WI38 (cell line): ENCODE data around the gene LRRC28.
"Not testable (repeated sequence)": the region's sequence is repeated elsewhere in the genome, so short reads cannot be mapped to it uniquely, and the experiment has no call there.

Source experiments
- H3K4me3 ChIP-seq: 2 replicates; pipeline ENCODE4 v1.5.1; 2011; ENCODE audit warnings: low read depth, mild to moderate bottlenecking, control low read depth, low read length
- CTCF ChIP-seq: IDR thresholded peaks from 2 replicates; pipeline ENCODE4 v1.5.1; 2012; ENCODE audit warnings: low read depth, mild to moderate bottlenecking, control low read depth, low read length

The LRRC28 gene

DNA sequence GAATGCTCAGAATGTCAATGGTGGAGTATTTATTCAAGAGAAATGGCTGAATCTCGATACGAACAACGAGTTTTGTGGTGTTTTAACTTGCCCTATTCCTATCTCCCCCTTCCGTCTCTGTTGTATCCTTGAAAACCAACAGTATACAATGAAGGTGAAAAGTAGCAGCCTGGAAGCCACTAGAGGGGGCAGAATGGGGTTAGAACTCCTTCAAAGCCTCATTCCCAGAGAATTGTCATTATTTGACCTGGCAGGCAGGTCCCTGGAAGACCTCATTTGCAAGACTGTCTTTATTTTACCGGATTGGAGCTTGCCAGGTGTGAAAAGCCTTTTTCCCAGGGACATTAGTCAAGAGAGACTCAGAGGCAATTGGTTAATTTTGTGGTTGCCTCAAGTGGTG is 139.4 kb downstream of the LRRC28 start:
- H3K4me3 ChIP-seq = no peak overlapping the region
- TF ChIP-seq CTCF = no peak

DNA sequence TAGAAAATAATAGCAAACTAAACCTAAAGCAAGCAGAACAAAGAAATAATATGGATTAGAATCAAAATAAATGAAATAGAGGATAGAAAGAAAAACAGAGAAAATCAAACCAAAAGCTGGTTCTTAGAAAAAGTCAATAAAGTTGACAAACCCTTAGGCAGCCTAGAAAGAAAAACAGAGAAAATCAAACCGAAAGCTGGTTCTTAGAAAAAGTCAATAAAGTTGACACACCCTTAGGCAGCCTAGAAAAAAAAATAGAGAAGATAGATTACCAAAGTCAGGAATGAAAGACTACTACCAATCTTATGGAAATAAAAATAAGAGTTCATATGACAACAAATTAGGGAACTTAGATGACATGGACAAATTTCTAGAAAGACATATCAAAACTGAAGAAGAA is 142.4 kb downstream of the LRRC28 start:
- H3K4me3 ChIP-seq = no peak overlapping the region
- TF ChIP-seq CTCF = no peak

DNA sequence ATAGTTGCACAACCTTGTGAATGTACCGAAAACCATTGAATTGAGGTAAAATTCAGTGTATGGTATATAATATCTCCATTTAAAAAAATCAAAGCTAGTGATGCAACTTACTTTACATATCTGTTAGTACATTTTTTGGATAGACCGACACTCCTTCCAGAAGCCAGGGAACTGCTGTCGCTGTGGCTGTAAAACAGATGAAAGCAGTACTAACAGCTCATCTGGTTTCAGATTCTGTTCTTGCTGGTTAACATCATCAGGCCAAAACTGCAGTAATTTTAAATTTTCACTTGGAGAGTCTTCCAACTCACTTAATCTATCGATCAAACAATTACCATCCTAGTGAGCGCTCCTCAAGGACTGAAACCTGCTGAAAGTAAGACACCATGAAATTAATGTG is 145.1 kb downstream of the LRRC28 start:
- TF ChIP-seq CTCF = no peak
- H3K4me3 ChIP-seq = no peak overlapping the region

DNA sequence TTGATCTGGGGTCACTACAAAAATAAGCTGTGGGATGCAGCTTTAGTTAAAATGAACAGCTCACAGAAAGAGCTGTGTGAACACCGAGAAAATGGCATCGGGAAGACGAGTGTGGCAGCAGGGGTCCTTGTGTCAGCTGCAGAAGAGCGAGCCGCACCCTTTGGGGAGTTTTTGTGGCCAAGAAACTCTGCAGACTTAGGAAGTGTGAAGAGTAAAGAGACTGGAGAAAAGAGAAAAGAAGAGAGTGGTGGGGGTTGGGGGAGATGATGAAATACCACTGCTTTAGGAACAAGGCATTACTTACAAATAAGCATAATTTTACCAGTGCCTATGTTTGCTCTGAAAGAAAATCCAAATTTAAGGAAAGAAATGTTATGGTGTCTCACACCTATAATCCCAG is 147.8 kb downstream of the LRRC28 start:
- no peak for TF ChIP-seq CTCF
- H3K4me3 ChIP-seq = no peak overlapping the region

- H3K4me3 ChIP-seq = no peak overlapping the region
- TF ChIP-seq CTCF = no peak
Measured at GRCh38 chr15:99399618-99400017, 148.3 kb downstream of the LRRC28 start.

GRCh38 chr15:99401216-99401615 is 149.9 kb downstream of the LRRC28 start:
- H3K4me3 ChIP-seq = not testable (repeated sequence)

DNA sequence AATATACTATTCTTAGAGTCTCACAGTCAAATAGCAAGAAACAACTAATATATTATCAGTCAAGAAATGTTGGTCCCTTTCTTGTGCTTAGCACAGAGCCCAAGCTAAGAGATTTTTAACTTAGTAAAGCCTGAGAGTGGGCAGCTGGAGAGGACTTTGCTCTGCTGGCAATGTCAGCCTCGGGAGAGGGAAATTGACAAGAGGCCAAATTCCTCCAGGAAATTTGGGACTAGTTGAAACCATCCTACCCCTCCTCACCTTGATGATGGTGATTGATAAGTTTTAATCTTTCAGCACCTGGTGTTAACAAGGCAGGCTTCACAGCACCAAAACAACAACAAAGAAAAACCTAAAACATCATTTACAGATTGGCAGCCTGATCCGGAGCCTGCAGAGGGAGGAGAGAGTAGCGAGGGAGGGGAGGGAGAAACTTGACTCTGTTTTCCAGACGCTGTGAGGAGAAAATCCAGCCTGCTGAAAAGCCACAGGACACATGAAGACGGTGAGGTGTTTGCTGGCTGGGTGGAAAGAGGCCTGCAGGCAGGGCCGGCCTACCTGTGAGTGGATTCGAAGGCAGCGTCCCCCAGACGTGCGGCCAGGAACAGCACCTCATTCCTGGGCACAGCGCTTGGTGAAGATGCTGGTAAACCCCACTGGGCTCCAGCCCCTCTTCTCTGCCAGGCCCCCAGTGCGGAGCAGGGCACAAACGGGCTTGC is 150.9 kb downstream of the LRRC28 start:
- H3K4me3 ChIP-seq = no peak overlapping the region
- no peak for TF ChIP-seq CTCF

DNA sequence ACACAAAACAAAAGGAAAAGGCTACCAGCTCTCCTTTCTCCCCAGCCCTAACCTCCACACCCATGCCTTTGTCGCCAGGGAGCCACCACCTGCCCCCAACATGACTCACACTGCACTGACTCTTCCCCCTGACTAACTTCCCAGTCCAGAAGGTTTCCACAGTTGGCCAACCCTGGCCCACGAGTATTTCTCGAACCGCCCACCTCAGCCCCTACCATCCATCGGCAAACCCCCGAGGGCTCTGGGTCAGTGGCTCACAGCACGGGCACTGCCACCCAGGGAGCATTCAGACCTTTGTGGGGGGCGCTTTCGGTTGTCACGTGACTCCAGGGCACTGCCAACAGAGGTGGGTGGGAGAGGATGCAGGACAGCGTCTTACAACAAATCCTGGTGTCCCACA is 152.3 kb downstream of the LRRC28 start:
- no peak overlapping the region for H3K4me3 ChIP-seq
- no peak for TF ChIP-seq CTCF
